ENCODE data around the gene SFRP2. TPM values are rescaled to one million over a fixed set of nuclear protein-coding genes. Genes with fewer than 3 reads are reported as not detected.

Gene SFRP2
- total and polyA plus RNA-seq, 10 of the 15 experiments (the other 5 are each of a cell fraction or from before 2014, with no cell fraction given): 0.11 to 0.33 (median 0.16) TPM; not detected in 7

DNA sequence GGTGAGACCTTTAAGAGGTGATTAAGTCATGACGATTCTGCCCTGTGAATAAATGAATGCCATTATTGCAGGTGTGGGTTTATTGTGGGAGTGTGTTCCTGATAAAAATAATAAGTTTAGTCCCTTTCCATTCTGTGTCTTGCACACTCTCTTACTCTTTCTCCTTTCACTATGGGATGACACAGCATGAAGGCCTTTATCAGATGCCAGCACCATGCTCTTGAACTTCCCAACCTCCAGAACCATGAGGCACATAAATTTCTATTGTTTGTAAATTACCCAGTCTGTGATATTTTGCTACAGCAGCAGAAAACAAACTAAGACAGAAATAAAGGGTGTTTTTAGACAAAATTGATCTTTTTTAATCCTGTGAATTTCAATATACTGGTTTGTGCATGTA lies 10.5 kb downstream of the SFRP2 start:
- H3K27me3 ChIP-seq (replicated peaks in 1 of 2; ENCODE audit: control insufficient read depth in 2 of 2, insufficient read depth in 2 of 2, low read length in 1 of 2): peaks cover 0 to 7% of the 10 kb centered on the region in 2 experiments; a peak in 1 of 4 replicates
- ChIA-PET SMC1A (ENCODE audit: uncharacterized antibody, unreplicated experiment) (interaction anchor here (0.9 kb wide), 1 partner anchor 99 kb away, joined by 3 read pairs; no protein-coding TSS in a partner anchor), POLR2A (no interaction called here), CTCF (no interaction called here), RAD21 (ENCODE audit: unreplicated experiment) (no interaction called here)
- 25% methylated on average over 1 of the region's 1 CpG for WGBS (ENCODE audit: insufficient coverage, insufficient replicate concordance, low lambda C conversion rate, missing lambda C conversion rate)
- no peak overlapping the region for H3K4me3 ChIP-seq
- FAIRE-seq (no peak), DNase-seq (ENCODE audit: low read depth, low spot score) (no peak), ATAC-seq (no peak)
- H3K9ac ChIP-seq (ENCODE audit: control insufficient read depth, insufficient read depth, low read length): no peak overlapping the region
- no peak overlapping the region for H3K27ac ChIP-seq (ENCODE audit: control insufficient read depth, insufficient read depth)
- TF ChIP-seq CHD2 (IDR thresholded peaks at IDR 0.05; ENCODE audit: borderline replicate concordance, low read depth, low read length): no peak
- no peak for TF ChIP-seq MYC (IDR thresholded peaks at IDR 0.05; ENCODE audit: insufficient read depth, insufficient read length, insufficient replicate concordance, low read length, severe bottlenecking)
- TF ChIP-seq, protein P1, sequence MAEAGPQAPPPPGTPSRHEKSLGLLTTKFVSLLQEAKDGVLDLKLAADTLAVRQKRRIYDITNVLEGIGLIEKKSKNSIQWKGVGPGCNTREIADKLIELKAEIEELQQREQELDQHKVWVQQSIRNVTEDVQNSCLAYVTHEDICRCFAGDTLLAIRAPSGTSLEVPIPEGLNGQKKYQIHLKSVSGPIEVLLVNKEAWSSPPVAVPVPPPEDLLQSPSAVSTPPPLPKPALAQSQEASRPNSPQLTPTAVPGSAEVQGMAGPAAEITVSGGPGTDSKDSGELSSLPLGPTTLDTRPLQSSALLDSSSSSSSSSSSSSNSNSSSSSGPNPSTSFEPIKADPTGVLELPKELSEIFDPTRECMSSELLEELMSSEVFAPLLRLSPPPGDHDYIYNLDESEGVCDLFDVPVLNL (IDR thresholded peaks at IDR 0.05; ENCODE audit: low read depth, low read length): no peak
- TF ChIP-seq POLR2AphosphoS2 (IDR thresholded peaks at IDR 0.05; ENCODE audit: low read depth, low read length): no peak
- TF ChIP-seq CHD1 (IDR thresholded peaks at IDR 0.05; ENCODE audit: low read depth, low read length): no peak
- no peak for TF ChIP-seq CBX3 (IDR thresholded peaks at IDR 0.05; ENCODE audit: borderline replicate concordance, low read depth)
- TF ChIP-seq, protein P2, sequence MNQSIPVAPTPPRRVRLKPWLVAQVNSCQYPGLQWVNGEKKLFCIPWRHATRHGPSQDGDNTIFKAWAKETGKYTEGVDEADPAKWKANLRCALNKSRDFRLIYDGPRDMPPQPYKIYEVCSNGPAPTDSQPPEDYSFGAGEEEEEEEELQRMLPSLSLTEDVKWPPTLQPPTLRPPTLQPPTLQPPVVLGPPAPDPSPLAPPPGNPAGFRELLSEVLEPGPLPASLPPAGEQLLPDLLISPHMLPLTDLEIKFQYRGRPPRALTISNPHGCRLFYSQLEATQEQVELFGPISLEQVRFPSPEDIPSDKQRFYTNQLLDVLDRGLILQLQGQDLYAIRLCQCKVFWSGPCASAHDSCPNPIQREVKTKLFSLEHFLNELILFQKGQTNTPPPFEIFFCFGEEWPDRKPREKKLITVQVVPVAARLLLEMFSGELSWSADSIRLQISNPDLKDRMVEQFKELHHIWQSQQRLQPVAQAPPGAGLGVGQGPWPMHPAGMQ (IDR thresholded peaks at IDR 0.05; ENCODE audit: borderline replicate concordance): no peak
- TF ChIP-seq CBX5 (IDR thresholded peaks at IDR 0.05; ENCODE audit: low read depth): no peak
- no peak for TF ChIP-seq SIX5 (IDR thresholded peaks at IDR 0.05; ENCODE audit: low read depth, low read length, severe bottlenecking)
- TF ChIP-seq, protein P3, sequence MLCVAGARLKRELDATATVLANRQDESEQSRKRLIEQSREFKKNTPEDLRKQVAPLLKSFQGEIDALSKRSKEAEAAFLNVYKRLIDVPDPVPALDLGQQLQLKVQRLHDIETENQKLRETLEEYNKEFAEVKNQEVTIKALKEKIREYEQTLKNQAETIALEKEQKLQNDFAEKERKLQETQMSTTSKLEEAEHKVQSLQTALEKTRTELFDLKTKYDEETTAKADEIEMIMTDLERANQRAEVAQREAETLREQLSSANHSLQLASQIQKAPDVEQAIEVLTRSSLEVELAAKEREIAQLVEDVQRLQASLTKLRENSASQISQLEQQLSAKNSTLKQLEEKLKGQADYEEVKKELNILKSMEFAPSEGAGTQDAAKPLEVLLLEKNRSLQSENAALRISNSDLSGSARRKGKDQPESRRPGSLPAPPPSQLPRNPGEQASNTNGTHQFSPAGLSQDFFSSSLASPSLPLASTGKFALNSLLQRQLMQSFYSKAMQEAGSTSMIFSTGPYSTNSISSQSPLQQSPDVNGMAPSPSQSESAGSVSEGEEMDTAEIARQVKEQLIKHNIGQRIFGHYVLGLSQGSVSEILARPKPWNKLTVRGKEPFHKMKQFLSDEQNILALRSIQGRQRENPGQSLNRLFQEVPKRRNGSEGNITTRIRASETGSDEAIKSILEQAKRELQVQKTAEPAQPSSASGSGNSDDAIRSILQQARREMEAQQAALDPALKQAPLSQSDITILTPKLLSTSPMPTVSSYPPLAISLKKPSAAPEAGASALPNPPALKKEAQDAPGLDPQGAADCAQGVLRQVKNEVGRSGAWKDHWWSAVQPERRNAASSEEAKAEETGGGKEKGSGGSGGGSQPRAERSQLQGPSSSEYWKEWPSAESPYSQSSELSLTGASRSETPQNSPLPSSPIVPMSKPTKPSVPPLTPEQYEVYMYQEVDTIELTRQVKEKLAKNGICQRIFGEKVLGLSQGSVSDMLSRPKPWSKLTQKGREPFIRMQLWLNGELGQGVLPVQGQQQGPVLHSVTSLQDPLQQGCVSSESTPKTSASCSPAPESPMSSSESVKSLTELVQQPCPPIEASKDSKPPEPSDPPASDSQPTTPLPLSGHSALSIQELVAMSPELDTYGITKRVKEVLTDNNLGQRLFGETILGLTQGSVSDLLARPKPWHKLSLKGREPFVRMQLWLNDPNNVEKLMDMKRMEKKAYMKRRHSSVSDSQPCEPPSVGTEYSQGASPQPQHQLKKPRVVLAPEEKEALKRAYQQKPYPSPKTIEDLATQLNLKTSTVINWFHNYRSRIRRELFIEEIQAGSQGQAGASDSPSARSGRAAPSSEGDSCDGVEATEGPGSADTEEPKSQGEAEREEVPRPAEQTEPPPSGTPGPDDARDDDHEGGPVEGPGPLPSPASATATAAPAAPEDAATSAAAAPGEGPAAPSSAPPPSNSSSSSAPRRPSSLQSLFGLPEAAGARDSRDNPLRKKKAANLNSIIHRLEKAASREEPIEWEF (IDR thresholded peaks at IDR 0.05; ENCODE audit: insufficient replicate concordance, low read depth, low read length): no peak
- TF ChIP-seq NR2C2 (IDR thresholded peaks at IDR 0.05; ENCODE audit: borderline replicate concordance, control insufficient read depth, insufficient read length, low read depth): no peak
- TF ChIP-seq ESRRA (IDR thresholded peaks at IDR 0.05; ENCODE audit: low read length): no peak
- H4K20me1 ChIP-seq (ENCODE audit: control insufficient read depth, insufficient read depth): no peaks in the 10 kb centered on the region
- H3K36me3 ChIP-seq (ENCODE audit: control insufficient read depth in 2 of 2, insufficient read depth in 2 of 2, low read length in 1 of 2): no peaks in the 10 kb centered on the region
- H3K9me3 ChIP-seq (replicated peaks; ENCODE audit: control insufficient read depth, insufficient read depth, low read length): no peaks in the 10 kb centered on the region; the same call in 2 of the 3 replicates
- 0 out of 2 replicates have a peak, but pooled peaks cover 3% of the 10 kb centered on the region for H3K4me1 ChIP-seq (ENCODE audit: control insufficient read depth, insufficient read depth, low read length)
- H2AFZ ChIP-seq (ENCODE audit: control insufficient read depth, low read depth, low read length): no peak overlapping the region
- no peaks in the 10 kb centered on the region for H3K79me2 ChIP-seq (ENCODE audit: control insufficient read depth, insufficient read depth, low read length)
- no peak overlapping the region for H3K4me2 ChIP-seq (ENCODE audit: control insufficient read depth, insufficient read depth)
- in situ Hi-C loops (cut with MboI): no loop called here
- no TSS peak for BruUV-seq (replicated peaks)
- intact Hi-C loops (cut with micrococcal nuclease; ENCODE audit: unreplicated experiment): loop anchor here (10.0 kb wide), 1 partner anchor 846 kb away; no protein-coding TSS in a partner anchor
